B cell (primary cell): Measurements from ENCODE around the gene BRI3. TPM values are rescaled to one million over a fixed set of nuclear protein-coding genes. Genes with fewer than 3 reads are reported as not detected.

Experiments
- ATAC-seq: fragments of 200-7000 bp; cut with Tn5 transposase; one replicate; pipeline ENCODE4 v1.10.0; 2021; ENCODE audit warnings: low read depth, mild to moderate bottlenecking, moderate number of reproducible peaks, moderate library complexity
- CTCF ChIA-PET: fragments of 350-600 bp; sonication (Branson Sonifier 250); formaldehyde crosslinking; loops from one replicate; lab custom pipeline; 2021; ENCODE audit warnings: antibody characterized with exemption, inconsistent platforms; lab: Charles Lee
- POLR2A ChIA-PET: fragments of 350-600 bp; sonication (Branson Sonifier 250); formaldehyde crosslinking; loops from one replicate; lab custom pipeline; 2021; ENCODE audit warnings: antibody characterized with exemption; lab: Charles Lee
- DNase-seq: peaks from one replicate; pipeline ENCODE4 v3.0.0; 2013
- H2AFZ ChIP-seq: 2 replicates; pipeline ENCODE4 v1.6.1; 2012; ENCODE audit warnings: mild to moderate bottlenecking, low read depth, low read length; ENCODE audit not compliant: insufficient read depth, poor library complexity, severe bottlenecking
- H3K27ac ChIP-seq, 2 donors: 1 replicate in 1 of 2; 2 replicates in 1 of 2; pipeline ENCODE4 v1.5.1; 2012 to 2013; ENCODE audit warnings: low read length in 2 of 2, mild to moderate bottlenecking in 2 of 2, moderate library complexity in 1 of 2
- H3K27me3 ChIP-seq, 4 experiments: fragments of 200-600 bp in 1 of 4; sonication (generic) in 1 of 4; replicated peaks in 1 of 4; 1 replicate in 2 of 4; 2 replicates in 2 of 4; pipeline versions ENCODE4 v1.6.1 to v1.7.0; 2013 to 2016; ENCODE audit warnings: low read length in 3 of 4, mild to moderate bottlenecking in 2 of 4, mixed read lengths in 1 of 4, moderate library complexity in 1 of 4; ENCODE audit not compliant: insufficient read depth in 4 of 4, control insufficient read depth in 3 of 4; ENCODE audit errors: control extremely low read depth in 1 of 4
- H3K36me3 ChIP-seq, 2 experiments: replicated peaks in 1 of 2; 1 replicate in 1 of 2; 2 replicates in 1 of 2; pipeline versions ENCODE4 v1.6.1 to v1.7.1; 2013; ENCODE audit warnings: low read length in 1 of 2; ENCODE audit not compliant: insufficient read depth in 2 of 2, control insufficient read depth in 1 of 2; ENCODE audit errors: control extremely low read depth in 1 of 2, extremely low read depth in 1 of 2
- H3K4me1 ChIP-seq, 2 donors: fragments of 200-600 bp in 1 of 2; sonication (generic) in 1 of 2; 1 replicate in 1 of 2; 2 replicates in 1 of 2; pipeline versions ENCODE4 v1.5.1 to v1.6.1; 2013 to 2017; ENCODE audit warnings: low read length in 2 of 2; ENCODE audit not compliant: control insufficient read depth in 2 of 2, insufficient read depth in 2 of 2
- H3K4me2 ChIP-seq: replicated peaks from 2 replicates; pipeline ENCODE3; 2012; ENCODE audit warnings: mild to moderate bottlenecking, low read depth, low read length; ENCODE audit not compliant: poor library complexity, severe bottlenecking
- H3K4me3 ChIP-seq, 5 experiments: fragments of 200-600 bp in 1 of 5; sonication (generic) in 1 of 5; 1 replicate in 3 of 5; 2 replicates in 2 of 5; pipeline versions ENCODE4 v1.5.1 to v1.7.0; 2011 to 2016; ENCODE audit warnings: low read length in 4 of 5, mild to moderate bottlenecking in 4 of 5, low read depth in 2 of 5, control low read depth in 1 of 5, moderate library complexity in 1 of 5; ENCODE audit not compliant: insufficient read depth in 1 of 5; ENCODE audit errors: control extremely low read depth in 1 of 5, extremely low read depth in 1 of 5
- H3K79me2 ChIP-seq: fragments of 200-600 bp; sonication (generic); one replicate; pipeline ENCODE4 v1.6.0; 2016; ENCODE audit warnings: low read length; ENCODE audit not compliant: control insufficient read depth, insufficient read depth
- H3K9ac ChIP-seq: fragments of 200-600 bp; sonication (generic); 2 replicates; pipeline ENCODE4 v1.6.1; 2017; ENCODE audit warnings: mild to moderate bottlenecking, low read length, moderate library complexity
- H3K9me3 ChIP-seq, 3 donors: one replicate each; pipeline versions ENCODE4 v1.6.1 to v1.7.1; 2013; ENCODE audit warnings: low read length in 2 of 3; ENCODE audit not compliant: control insufficient read depth in 2 of 3, insufficient read depth in 1 of 3; ENCODE audit errors: control extremely low read depth in 1 of 3
- H4K20me1 ChIP-seq: 2 replicates; pipeline ENCODE4 v1.6.0; 2012; ENCODE audit warnings: mild to moderate bottlenecking, low read length; ENCODE audit not compliant: insufficient read depth, control insufficient read depth, poor library complexity, severe bottlenecking
- H3K27ac Mint-ChIP-seq: one replicate; pipeline ENCODE4 v1.8.0; 2021; ENCODE audit warnings: mixed read lengths
- H3K27me3 Mint-ChIP-seq: one replicate; pipeline ENCODE4 v1.8.0; 2021; ENCODE audit warnings: mixed read lengths
- H3K4me1 Mint-ChIP-seq: one replicate; pipeline ENCODE4 v1.8.0; 2021; ENCODE audit warnings: mixed read lengths
- H3K4me3 Mint-ChIP-seq: one replicate; pipeline ENCODE4 v1.8.0; 2021; ENCODE audit warnings: mixed read lengths
- H3K9me3 Mint-ChIP-seq: one replicate; pipeline ENCODE4 v1.8.0; 2022; ENCODE audit warnings: mixed read lengths; ENCODE audit not compliant: insufficient read depth
- CTCF ChIP-seq: fragments of 200-600 bp; IDR thresholded peaks from one replicate; pipeline ENCODE4 v1.8.0; 2022; ENCODE audit warnings: antibody characterized with exemption, mild to moderate bottlenecking
- EZH2 ChIP-seq: IDR thresholded peaks from 2 replicates; pipeline ENCODE4 v1.6.1; 2012; ENCODE audit warnings: borderline replicate concordance, low read depth, mild to moderate bottlenecking, moderate library complexity, low read length; ENCODE audit not compliant: insufficient read depth, poor library complexity, severe bottlenecking
- WGBS: methylation state at CpG from one replicate; pipeline ENCODE4 v1.1.5; 2013; ENCODE audit warnings: missing lambda C conversion rate; ENCODE audit not compliant: insufficient coverage; 5-methylcytosine and 5-hydroxymethylcytosine counted together
- intact Hi-C: fragments of 100-400 bp; cut with micrococcal nuclease; formaldehyde crosslinking; loops from one replicate; pipeline ENCODE4 v1.10.0; 2022
- polyA plus RNA-seq: library from polyadenylated mRNA; depleted of rRNA; stranded (reverse); fragments of >200 nt; gene quantifications from 2 replicates; pipeline ENCODE4 v1.2.3, GENCODE V29; 2012
- total RNA-seq, 2 donors: library from RNA; stranded (reverse); fragments of 120-200 nt in 1 of 2; gene quantifications; 1 replicate in 1 of 2; 2 replicates in 1 of 2; pipeline versions ENCODE4 v1.2.3 to v1.2.4, GENCODE V29; 2013 to 2022

BRI3 gene
- total and polyA plus RNA-seq, 2 donors (not counting 1 experiment from before 2014, with no cell fraction given) = 21.6 to 86.7 TPM

DNA sequence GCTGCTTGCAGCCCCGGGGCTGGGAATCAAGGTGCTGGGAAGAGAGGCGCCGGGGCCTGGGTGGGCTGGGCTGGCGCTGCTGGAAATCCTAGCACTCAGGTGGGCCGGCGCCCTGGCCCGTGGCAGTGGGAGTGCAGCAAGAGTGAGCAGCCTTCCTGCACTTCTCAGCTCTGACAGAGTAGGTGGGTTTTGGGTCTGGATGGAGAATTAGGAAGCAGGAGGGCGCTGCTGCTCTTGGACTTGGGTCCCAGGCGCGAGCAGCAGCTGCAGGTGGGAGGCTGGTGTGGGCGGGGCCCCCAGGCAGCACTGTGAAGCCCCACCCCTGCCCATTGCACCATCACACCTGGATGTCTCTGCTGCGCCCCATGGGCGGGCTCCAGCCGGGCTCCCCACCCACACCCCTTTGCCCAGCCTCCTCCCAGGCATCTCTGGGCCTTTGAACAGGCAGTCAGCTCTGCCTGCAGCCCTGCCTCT, 6.0 kb downstream of the BRI3 start:
- peaks cover 31% of the 10 kb centered on the region for H3K79me2 ChIP-seq
- no peak overlapping the region for H3K4me3 ChIP-seq
- H3K27ac ChIP-seq = no peak overlapping the region
- H3K9ac ChIP-seq = no peak overlapping the region
- H3K36me3 ChIP-seq = peaks cover under 1 to 7% of the 10 kb centered on the region in 2 experiments
- H3K4me1 ChIP-seq = peaks cover 16 to 30% of the 10 kb centered on the region in 2 donors
- H3K9me3 ChIP-seq = no peaks in the 10 kb centered on the region
- Mint-ChIP-seq H3K27ac (no peak overlapping the region), H3K4me3 (no peak overlapping the region), H3K9me3 (no peaks in the 10 kb centered on the region), H3K4me1 (peaks cover 29% of the 10 kb centered on the region), H3K27me3 (no peaks in the 10 kb centered on the region)
- CTCF ChIA-PET = no interaction called here
- DNase-seq (no peak), ATAC-seq (no peak)
- POLR2A ChIA-PET = no interaction called here
- 91% methylated on average over 10 of the region's 14 CpGs for WGBS
- TF ChIP-seq EZH2 = no peak
- TF ChIP-seq CTCF = no peak
- intact Hi-C loops = no loop called here
- H3K27me3 ChIP-seq = no peaks in the 10 kb centered on the region
- H2AFZ ChIP-seq = no peak overlapping the region
- no peak overlapping the region for H3K4me2 ChIP-seq
- H4K20me1 ChIP-seq = peaks cover 61% of the 10 kb centered on the region

DNA sequence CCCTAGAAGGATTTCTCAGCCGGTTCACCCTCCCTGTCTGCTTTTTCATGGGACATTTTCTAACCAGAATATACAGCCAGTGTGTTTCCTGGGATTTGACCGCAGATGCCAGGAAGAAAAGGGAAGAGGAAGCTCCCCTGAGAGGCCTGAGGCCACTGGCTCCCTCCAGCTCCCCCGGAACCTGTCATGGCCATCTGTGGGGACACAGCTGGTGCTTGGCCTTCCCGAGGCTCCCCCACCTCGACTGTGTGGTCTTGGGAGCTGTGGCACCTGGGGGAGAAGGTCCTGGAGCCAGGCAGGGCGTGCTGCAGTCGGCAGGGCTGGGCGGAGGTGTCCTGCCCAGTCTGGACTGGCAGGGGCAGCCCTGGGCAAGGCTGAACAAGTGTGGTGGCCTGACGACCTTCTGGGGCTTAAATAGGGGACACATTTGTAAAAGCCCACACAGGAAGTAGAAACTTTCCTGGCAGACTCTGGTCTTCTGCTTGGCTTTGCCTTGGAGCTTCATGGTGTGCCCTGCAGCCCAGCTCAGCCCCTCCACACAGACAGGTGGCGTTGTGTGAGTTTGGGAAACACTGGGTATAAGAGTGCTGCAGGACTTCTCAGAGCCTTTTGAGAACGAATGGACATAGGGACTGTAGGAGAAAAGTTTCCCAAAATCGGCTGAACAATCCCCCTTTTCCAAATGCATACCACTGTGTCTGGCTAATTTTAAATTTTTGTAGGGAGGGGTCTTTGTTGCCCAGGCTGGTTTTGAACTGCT, 6.8 kb downstream of the BRI3 start:
- Mint-ChIP-seq H3K27ac (no peak overlapping the region), H3K4me3 (no peak overlapping the region), H3K9me3 (no peaks in the 10 kb centered on the region), H3K4me1 (peaks cover 22% of the 10 kb centered on the region), H3K27me3 (no peaks in the 10 kb centered on the region)
- H3K4me1 ChIP-seq = peaks cover 9 to 22% of the 10 kb centered on the region in 2 donors
- no peak overlapping the region for H3K9ac ChIP-seq
- no peak overlapping the region for H3K4me3 ChIP-seq
- no peak overlapping the region for H3K4me2 ChIP-seq
- H3K27me3 ChIP-seq = no peaks in the 10 kb centered on the region
- WGBS = 53% methylated on average over 9 of the region's 12 CpGs
- H3K36me3 ChIP-seq = peaks cover 1 to 10% of the 10 kb centered on the region in 2 experiments
- no peak for ATAC-seq
- no peak overlapping the region for H3K27ac ChIP-seq
- POLR2A ChIA-PET = no interaction called here
- intact Hi-C loops = no loop called here
- CTCF ChIA-PET = no interaction called here
- no peak for DNase-seq
- peaks cover 59% of the 10 kb centered on the region for H4K20me1 ChIP-seq
- H3K79me2 ChIP-seq = peaks cover 27% of the 10 kb centered on the region
- TF ChIP-seq CTCF (no peak), EZH2 (no peak)
- H3K9me3 ChIP-seq = no peaks in the 10 kb centered on the region
- no peak overlapping the region for H2AFZ ChIP-seq
